Pancreas (tissue), 10 donors: ENCODE measurements around the gene B4GALT5. TPM values are rescaled to one million over a fixed set of nuclear protein-coding genes. Genes with fewer than 3 reads are reported as not detected.

ENCODE experiments used
- ATAC-seq, 4 donors: fragments of 200-7000 bp; cut with Tn5 transposase; one replicate each; pipeline versions ENCODE4 v1.8.0 to v1.9.1; 2020; ENCODE audit warnings: mild to moderate bottlenecking in 4 of 4, moderate library complexity in 4 of 4
- DNase-seq, 6 donors: peaks; one replicate each; pipeline ENCODE4 v3.0.0-alpha.2; 2020
- FAIRE-seq: peaks from 2 replicates; lab custom pipeline; 2012; peaks lifted over from hg19 to GRCh38; lab: Jason Lieb, UNC
- H3K27ac ChIP-seq, 4 donors: fragments of 200-600 bp; sonication (generic); 1 replicate in 3 of 4; 2 replicates in 1 of 4; pipeline versions ENCODE4 v1.5.0 to v1.8.0; 2020
- H3K27me3 ChIP-seq, 4 donors: fragments of 200-600 bp; one replicate each; pipeline ENCODE4 v1.8.0; 2021
- H3K36me3 ChIP-seq, 3 donors: fragments of 200-600 bp; sonication (generic) in 1 of 3; one replicate each; pipeline versions ENCODE4 v1.5.0 to v1.8.0; 2020 to 2021
- H3K4me1 ChIP-seq, 3 donors: fragments of 200-600 bp; one replicate each; pipeline ENCODE4 v1.8.0; 2021
- H3K4me3 ChIP-seq, 4 donors: fragments of 200-600 bp; sonication (generic) in 2 of 4; one replicate each; pipeline versions ENCODE4 v1.5.0 to v1.8.0; 2020 to 2021
- H3K9me3 ChIP-seq, 4 donors: fragments of 200-600 bp; one replicate each; pipeline ENCODE4 v1.8.0; 2021
- WGBS, 2 donors: extraction: QIAGEN DNeasy Blood & Tissue Kit; methylation state at CpG; one replicate each; pipeline ENCODE4 v1.1.7; 2013; 5-methylcytosine and 5-hydroxymethylcytosine counted together
- intact Hi-C, 3 donors: fragments of 100-400 bp; cut with DNase I; formaldehyde crosslinking; loops; one replicate each; pipeline versions ENCODE4 v1.11.1 to v1.14.2; 2022
- polyA plus RNA-seq, 2 donors: library from polyadenylated mRNA; stranded (reverse); fragments of 200-250 nt; gene quantifications; one replicate each; pipeline ENCODE4 v1.2.3, GENCODE V29; 2013
- total RNA-seq, 6 donors: library from RNA; stranded (reverse); fragmentation: NEBNext Ultra II Directional in 4 of 6; extraction: Animal tissue kit (Norgen Biotek cat#: 25700) in 4 of 6; gene quantifications; one replicate each; pipeline versions ENCODE4 v1.2.1 to v1.2.4, GENCODE V29; 2021 to 2023
- TF ChIP-seq, protein P1 (sequence below), 4 donors: fragments of 200-600 bp; sonication (generic) in 3 of 4; IDR thresholded peaks; one replicate each; pipeline versions ENCODE4 v1.5.0 to v1.8.0; 2021; ENCODE audit warnings: antibody characterized with exemption in 4 of 4
- donor health status: healthy with polysubstance abuse.
- donor health status: DM: no; HTN: no; CAD: no; lungs with moderate emphysema.
- donor health status: DM: no; HTN: no; CAD: no.
- donor health status: control.
- donor health status: control.
- donor health status: Bipolar disorder and iron deficiency.
- donor health status: DM: yes; HTN: yes; CAD: no.
- donor health status: DM: no; HTN: no; CAD: no.
- donor health status: DM: no; HTN: no; CAD: no.
- donor health status: DM: yes; HTN: yes; CAD: no.

The B4GALT5 gene
- total and polyA plus RNA-seq, 8 donors = 5.1 to 28.2 (median 8.8) TPM

DNA sequence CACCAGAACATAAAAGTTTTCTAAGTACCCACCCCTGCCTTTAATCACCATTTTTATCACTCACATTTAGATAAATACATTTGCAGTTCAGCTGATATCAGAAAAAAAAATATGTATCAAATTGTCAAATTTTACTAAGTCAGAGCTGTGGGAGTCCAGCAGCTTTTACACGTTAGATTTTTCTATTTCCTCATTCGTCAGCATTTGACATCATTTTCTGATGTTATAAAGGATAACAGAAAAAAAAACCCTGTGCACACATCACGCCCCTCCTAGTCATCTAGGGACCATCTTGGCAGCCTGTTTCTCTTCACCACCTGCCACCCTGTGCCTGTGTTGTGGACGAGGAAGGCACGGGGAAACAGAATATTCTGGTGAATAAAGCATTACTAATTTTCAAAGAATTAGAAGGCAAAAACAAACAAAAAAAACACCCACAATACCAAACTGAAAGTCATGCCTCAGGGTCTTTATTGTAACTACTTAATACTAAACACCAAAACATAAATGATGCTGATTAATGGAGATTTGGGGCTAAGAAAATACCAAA, 12.4 kb downstream of the B4GALT5 start:
- Histone ChIP-seq H3K36me3 (no peaks in the 10 kb centered on the region), H3K27ac (peak overlapping the region in 2 of 4 donors; percentile 20 to 51), H3K4me1 (peaks cover 18 to 60% (median 22%) of the 10 kb centered on the region in 3 donors), H3K27me3 (no peaks in the 10 kb centered on the region), H3K9me3 (no peaks in the 10 kb centered on the region), H3K4me3 (no peak overlapping the region)
- WGBS, 2 donors = 17 to 28% methylated on average over 5 of the region's 5 CpGs
- FAIRE-seq = no peak
- ATAC-seq = peak in 3 of 4 donors; percentile 7 to 21 (median 17)
- DNase-seq = no peak
- TF ChIP-seq, protein P1, sequence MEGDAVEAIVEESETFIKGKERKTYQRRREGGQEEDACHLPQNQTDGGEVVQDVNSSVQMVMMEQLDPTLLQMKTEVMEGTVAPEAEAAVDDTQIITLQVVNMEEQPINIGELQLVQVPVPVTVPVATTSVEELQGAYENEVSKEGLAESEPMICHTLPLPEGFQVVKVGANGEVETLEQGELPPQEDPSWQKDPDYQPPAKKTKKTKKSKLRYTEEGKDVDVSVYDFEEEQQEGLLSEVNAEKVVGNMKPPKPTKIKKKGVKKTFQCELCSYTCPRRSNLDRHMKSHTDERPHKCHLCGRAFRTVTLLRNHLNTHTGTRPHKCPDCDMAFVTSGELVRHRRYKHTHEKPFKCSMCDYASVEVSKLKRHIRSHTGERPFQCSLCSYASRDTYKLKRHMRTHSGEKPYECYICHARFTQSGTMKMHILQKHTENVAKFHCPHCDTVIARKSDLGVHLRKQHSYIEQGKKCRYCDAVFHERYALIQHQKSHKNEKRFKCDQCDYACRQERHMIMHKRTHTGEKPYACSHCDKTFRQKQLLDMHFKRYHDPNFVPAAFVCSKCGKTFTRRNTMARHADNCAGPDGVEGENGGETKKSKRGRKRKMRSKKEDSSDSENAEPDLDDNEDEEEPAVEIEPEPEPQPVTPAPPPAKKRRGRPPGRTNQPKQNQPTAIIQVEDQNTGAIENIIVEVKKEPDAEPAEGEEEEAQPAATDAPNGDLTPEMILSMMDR (IDR thresholded peaks at IDR 0.05) = no peak
- intact Hi-C loops = no loop called here

DNA sequence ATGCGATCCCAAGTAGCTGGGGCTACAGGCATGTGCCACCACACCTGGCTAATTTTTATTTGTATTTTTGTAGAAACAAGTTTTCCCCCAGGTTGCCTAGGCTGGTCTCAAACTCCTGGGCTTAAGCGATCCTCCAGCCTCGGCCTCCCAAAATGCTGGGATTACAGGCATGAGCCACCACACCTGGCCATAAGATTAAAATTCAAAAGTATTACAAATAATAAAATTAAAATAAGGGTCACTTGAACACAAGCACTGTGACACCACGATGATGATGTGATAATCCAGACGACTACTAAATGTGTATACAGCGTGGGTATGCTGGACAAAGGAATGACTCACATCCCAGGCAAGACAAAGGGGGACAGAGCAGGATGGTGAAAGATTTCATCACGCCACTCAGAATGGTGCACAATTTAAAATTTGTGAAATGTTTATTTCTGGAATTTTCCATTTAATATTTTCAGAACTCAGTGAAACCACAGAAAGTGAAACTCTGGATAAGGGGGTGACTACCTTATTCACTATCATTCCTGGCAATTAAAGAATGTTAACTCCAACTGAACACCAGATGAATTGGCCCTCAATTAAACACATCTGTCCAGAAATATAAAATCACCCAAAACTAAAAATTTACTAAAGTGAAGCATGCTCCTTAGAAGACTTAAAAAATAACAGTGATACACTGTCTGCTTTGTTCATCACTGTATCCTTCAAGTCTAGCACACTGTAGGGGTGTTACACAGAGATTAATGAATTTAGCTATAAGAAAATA, 13.1 kb downstream of the B4GALT5 start:
- DNase-seq = no peak

DNA sequence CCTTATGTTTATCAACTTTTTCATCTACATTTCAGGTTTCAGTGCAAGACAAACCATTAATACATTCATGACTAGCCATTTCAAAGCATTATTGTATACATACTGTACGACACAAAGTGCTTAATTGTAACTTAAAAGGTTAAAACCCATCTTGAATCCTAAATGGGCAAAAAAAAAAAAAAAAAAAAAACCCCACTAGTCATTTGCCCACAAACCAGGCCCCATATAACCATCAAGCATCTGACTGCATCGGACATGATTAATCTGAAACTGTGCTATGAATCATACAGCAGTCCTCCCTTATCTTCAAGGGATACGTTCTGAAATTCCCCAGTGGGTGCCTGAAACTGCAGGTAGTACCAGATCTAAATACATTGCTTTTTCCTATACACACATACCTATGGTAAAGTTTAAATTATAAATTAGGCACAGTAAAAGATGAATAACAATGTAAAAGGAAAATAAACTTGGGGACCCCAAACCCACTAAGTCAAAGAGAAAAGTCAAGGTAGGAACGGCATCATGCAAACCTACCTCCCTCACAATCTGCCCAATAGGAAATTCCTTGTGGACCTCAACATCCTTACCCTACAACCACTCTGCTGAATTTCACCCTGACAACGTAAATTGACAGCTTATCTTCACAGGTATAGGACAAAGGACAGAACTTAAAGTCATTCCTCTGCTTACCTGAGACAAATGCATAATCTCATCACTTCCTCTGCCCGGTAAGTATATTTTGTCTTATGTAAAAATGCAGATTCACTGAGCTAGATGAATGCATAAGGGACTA, 14.3 kb downstream of the B4GALT5 start:
- TF ChIP-seq, protein P1 (IDR thresholded peaks at IDR 0.05) = no peak
- peaks cover 24 to 68% (median 37%) of the 10 kb centered on the region in 3 donors for H3K4me1 ChIP-seq
- intact Hi-C loops = no loop called here
- no peaks in the 10 kb centered on the region for H3K9me3 ChIP-seq
- H3K27ac ChIP-seq = peak overlapping the region in 2 of 4 donors; percentile 51 to 81
- H3K4me3 ChIP-seq = no peak overlapping the region
- ATAC-seq (peak in 2 of 4 donors; percentile 22 to 39), DNase-seq (no peak), FAIRE-seq (no peak)
- 48 to 68% methylated on average over 6 of the region's 6 CpGs for WGBS, 2 donors
- H3K27me3 ChIP-seq = no peaks in the 10 kb centered on the region
- no peaks in the 10 kb centered on the region for H3K36me3 ChIP-seq

More for the DNA sequence above, 13.1 kb downstream of the B4GALT5 start:
- Histone ChIP-seq H3K4me1 (peaks cover 24 to 65% (median 29%) of the 10 kb centered on the region in 3 donors), H3K27ac (peak overlapping the region in 2 of 4 donors; percentile 46 to 51), H3K4me3 (no peak overlapping the region), H3K9me3 (no peaks in the 10 kb centered on the region), H3K36me3 (no peaks in the 10 kb centered on the region), H3K27me3 (no peaks in the 10 kb centered on the region)
- ATAC-seq (peak in 2 of 4 donors; percentile 26 to 66), FAIRE-seq (no peak)
- intact Hi-C loops = no loop called here
- TF ChIP-seq, protein P1 (IDR thresholded peaks at IDR 0.05) = no peak
- 76 to 77% methylated on average over 7 of the region's 7 CpGs for whole genome bisulfite sequencing, 2 donors

DNA sequence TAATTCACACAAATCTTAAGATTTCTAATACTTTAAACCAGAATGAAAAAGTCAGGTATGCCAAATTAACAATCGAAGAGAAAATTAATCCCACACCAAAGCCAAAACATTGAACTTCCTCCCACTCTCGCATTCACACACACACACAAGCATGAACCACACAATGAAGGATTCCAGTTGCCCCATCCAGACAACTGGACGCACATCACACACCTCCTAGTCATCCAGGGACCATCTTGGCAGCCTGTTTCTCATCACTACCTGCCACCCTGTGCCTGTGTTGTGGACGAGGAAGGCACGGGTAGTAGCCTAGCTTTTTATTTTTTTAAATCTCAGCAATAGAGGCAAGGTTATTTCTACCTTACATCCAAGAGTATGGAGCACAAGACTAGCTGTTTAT, 15.2 kb downstream of the B4GALT5 start:
- DNase-seq (no peak), ATAC-seq (no peak), FAIRE-seq (no peak)
- Histone ChIP-seq H3K4me3 (no peak overlapping the region), H3K27ac (peak overlapping the region in 2 of 4 donors; percentile 12 to 81), H3K4me1 (peaks cover 26 to 76% (median 39%) of the 10 kb centered on the region in 3 donors), H3K27me3 (no peaks in the 10 kb centered on the region), H3K9me3 (no peaks in the 10 kb centered on the region), H3K36me3 (no peaks in the 10 kb centered on the region)
- 82 to 89% methylated on average over 5 of the region's 5 CpGs for WGBS, 2 donors
- TF ChIP-seq, protein P1 (IDR thresholded peaks at IDR 0.05) = no peak
- intact Hi-C loops = no loop called here
